Bronchial epithelial cell (primary cell): ENCODE data around the gene EDA. TPM values are rescaled to one million over a fixed set of nuclear protein-coding genes. Genes with fewer than 3 reads are reported as not detected.
"Not testable (repeated sequence)": the region's sequence is repeated elsewhere in the genome, so short reads cannot be mapped to it uniquely, and the experiment has no call there.

Source experiments
- DNase-seq: peaks from one replicate; pipeline ENCODE4 v3.0.0-alpha.2; 2010; ENCODE audit warnings: low read depth
- FAIRE-seq: peaks from 2 replicates; lab custom pipeline; 2011; peaks lifted over from hg19 to GRCh38; lab: Jason Lieb, UNC
- H3K27me3 ChIP-seq: 2 replicates; pipeline ENCODE4 v1.5.1; 2011; ENCODE audit warnings: low read length; ENCODE audit not compliant: control insufficient read depth, insufficient read depth
- H3K36me3 ChIP-seq: 2 replicates; pipeline ENCODE4 v1.5.1; 2011; ENCODE audit warnings: low read length; ENCODE audit not compliant: control insufficient read depth, insufficient read depth
- H3K4me3 ChIP-seq: 2 replicates; pipeline ENCODE4 v1.5.1; 2011; ENCODE audit warnings: mild to moderate bottlenecking, low read depth, low read length, control low read depth
- CTCF ChIP-seq: IDR thresholded peaks from 2 replicates; pipeline ENCODE4 v1.5.1; 2011; ENCODE audit warnings: mild to moderate bottlenecking, moderate library complexity, low read length, control low read depth, inconsistent platforms; ENCODE audit not compliant: insufficient read depth, severe bottlenecking
- total RNA-seq: library from RNA; depleted of rRNA; stranded (reverse); fragments of >200 nt; gene quantifications from 2 replicates; pipeline ENCODE4 v1.2.1, GENCODE V29; 2014

The EDA gene
- total RNA-seq, 1 donor from 2014 or later = 0.26 TPM

GRCh38 chrX:69815519-69815918, 199.6 kb downstream of the EDA start:
- FAIRE-seq = no peak
- Histone ChIP-seq H3K4me3 (no peak overlapping the region), H3K36me3 (no peaks in the 10 kb centered on the region)

GRCh38 chrX:69844636-69845035, 228.7 kb downstream of the EDA start:
- FAIRE-seq (no peak), DNase-seq (no peak)
- TF ChIP-seq CTCF = no peak
- Histone ChIP-seq H3K4me3 (no peak overlapping the region), H3K27me3 (no peaks in the 10 kb centered on the region), H3K36me3 (no peaks in the 10 kb centered on the region)

More at GRCh38 chrX:69815519-69815918, 199.6 kb downstream of the EDA start:
- DNase-seq = no peak
- no peaks in the 10 kb centered on the region for H3K27me3 ChIP-seq
- no peak for TF ChIP-seq CTCF

- H3K27me3 ChIP-seq, FAIRE-seq, H3K4me3 ChIP-seq, DNase-seq, H3K36me3 ChIP-seq: not testable (repeated sequence)
Observed at GRCh38 chrX:69859999-69860398, 244.1 kb downstream of the EDA start.

GRCh38 chrX:69876221-69876620, 260.3 kb downstream of the EDA start:
- Histone ChIP-seq H3K4me3 (no peak overlapping the region), H3K27me3 (no peaks in the 10 kb centered on the region), H3K36me3 (no peaks in the 10 kb centered on the region)
- no peak for TF ChIP-seq CTCF
- no peak for DNase-seq
- FAIRE-seq = no peak

- Histone ChIP-seq H3K27me3 (no peaks in the 10 kb centered on the region), H3K4me3 (no peak overlapping the region), H3K36me3 (no peaks in the 10 kb centered on the region)
- DNase-seq = no peak
- no peak for TF ChIP-seq CTCF
- FAIRE-seq = no peak
Observed at GRCh38 chrX:69884210-69884609, 268.3 kb downstream of the EDA start.

GRCh38 chrX:69896046-69896445, 280.1 kb downstream of the EDA start:
- no peak for DNase-seq
- no peaks in the 10 kb centered on the region for H3K36me3 ChIP-seq

More at GRCh38 chrX:69896046-69896445, 280.1 kb downstream of the EDA start:
- no peaks in the 10 kb centered on the region for H3K27me3 ChIP-seq
- no peak for FAIRE-seq
- H3K4me3 ChIP-seq = no peak overlapping the region
- no peak for TF ChIP-seq CTCF
